HepG2 (cell line): Measurements from ENCODE around the gene PRKACA.

Experiments
- HDAC2 ChIP-seq: sonication (generic); formaldehyde crosslinking; IDR thresholded peaks from 2 replicates; pipeline ENCODE4 v1.4.0; 2020; ENCODE audit warnings: missing genetic modification reagents
- HNRNPH1 ChIP-seq: fragments of 200-400 bp; formaldehyde crosslinking; optimal IDR thresholded peaks from 2 replicates; pipeline ENCODE3; 2017; ENCODE audit warnings: mild to moderate bottlenecking, low read depth, low read length
- NR1H2 ChIP-seq: sonication (generic); formaldehyde crosslinking; IDR thresholded peaks from 2 replicates; pipeline ENCODE4 v1.8.1; 2022; ENCODE audit warnings: low read depth, missing genetic modification reagents, borderline replicate concordance
- NRL ChIP-seq: sonication (generic); formaldehyde crosslinking; IDR thresholded peaks from 2 replicates; pipeline ENCODE4 v1.5.0; 2020; ENCODE audit warnings: missing genetic modification reagents, mild to moderate bottlenecking, moderate library complexity, borderline replicate concordance
- RFX5 ChIP-seq: IDR thresholded peaks from 2 replicates; pipeline ENCODE4 v1.6.1; 2011; ENCODE audit warnings: low read depth, low read length, improper control_type of control experiment
- ZNF121 ChIP-seq: sonication (generic); formaldehyde crosslinking; IDR thresholded peaks from 2 replicates; pipeline ENCODE4 v1.5.0; 2020; ENCODE audit warnings: mild to moderate bottlenecking, missing genetic modification reagents
- TF ChIP-seq, protein P1 (sequence below), 2 experiments: fragments of 450-650 bp in 1 of 2; sonication (generic) in 1 of 2; formaldehyde crosslinking in 1 of 2; IDR thresholded peaks; 2 replicates each; pipeline versions ENCODE4 v1.6.1 to v1.8.0; 2016 to 2022; ENCODE audit warnings: antibody characterized with exemption in 1 of 2, mild to moderate bottlenecking in 1 of 2, missing genetic modification reagents in 1 of 2
- TF ChIP-seq, protein P2 (sequence below): sonication (generic); formaldehyde crosslinking; IDR thresholded peaks from 2 replicates; pipeline ENCODE4 v1.9.0; 2021; ENCODE audit warnings: mild to moderate bottlenecking, missing genetic modification reagents

DNA sequence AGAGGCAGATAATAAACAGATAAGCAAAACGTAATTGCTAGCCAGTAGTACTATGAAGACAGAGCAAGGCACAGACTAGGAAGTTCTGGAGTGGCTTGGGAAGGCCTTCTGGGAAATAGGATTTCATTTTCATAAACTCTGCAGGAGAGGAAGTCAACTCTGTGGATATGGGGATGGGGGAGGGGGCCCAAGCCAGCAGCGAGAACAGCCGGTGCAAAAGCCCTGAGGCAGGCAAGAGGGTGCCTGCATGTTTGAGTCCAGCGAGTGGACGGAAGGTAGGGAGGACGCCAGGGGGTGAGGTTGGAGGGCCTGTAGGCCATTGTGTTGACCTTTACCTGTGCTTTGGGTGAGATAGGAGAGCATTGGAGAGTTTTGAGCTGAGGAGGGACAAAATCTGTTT lies 27.8 kb upstream of the PRKACA start:
- TF ChIP-seq, protein P1, sequence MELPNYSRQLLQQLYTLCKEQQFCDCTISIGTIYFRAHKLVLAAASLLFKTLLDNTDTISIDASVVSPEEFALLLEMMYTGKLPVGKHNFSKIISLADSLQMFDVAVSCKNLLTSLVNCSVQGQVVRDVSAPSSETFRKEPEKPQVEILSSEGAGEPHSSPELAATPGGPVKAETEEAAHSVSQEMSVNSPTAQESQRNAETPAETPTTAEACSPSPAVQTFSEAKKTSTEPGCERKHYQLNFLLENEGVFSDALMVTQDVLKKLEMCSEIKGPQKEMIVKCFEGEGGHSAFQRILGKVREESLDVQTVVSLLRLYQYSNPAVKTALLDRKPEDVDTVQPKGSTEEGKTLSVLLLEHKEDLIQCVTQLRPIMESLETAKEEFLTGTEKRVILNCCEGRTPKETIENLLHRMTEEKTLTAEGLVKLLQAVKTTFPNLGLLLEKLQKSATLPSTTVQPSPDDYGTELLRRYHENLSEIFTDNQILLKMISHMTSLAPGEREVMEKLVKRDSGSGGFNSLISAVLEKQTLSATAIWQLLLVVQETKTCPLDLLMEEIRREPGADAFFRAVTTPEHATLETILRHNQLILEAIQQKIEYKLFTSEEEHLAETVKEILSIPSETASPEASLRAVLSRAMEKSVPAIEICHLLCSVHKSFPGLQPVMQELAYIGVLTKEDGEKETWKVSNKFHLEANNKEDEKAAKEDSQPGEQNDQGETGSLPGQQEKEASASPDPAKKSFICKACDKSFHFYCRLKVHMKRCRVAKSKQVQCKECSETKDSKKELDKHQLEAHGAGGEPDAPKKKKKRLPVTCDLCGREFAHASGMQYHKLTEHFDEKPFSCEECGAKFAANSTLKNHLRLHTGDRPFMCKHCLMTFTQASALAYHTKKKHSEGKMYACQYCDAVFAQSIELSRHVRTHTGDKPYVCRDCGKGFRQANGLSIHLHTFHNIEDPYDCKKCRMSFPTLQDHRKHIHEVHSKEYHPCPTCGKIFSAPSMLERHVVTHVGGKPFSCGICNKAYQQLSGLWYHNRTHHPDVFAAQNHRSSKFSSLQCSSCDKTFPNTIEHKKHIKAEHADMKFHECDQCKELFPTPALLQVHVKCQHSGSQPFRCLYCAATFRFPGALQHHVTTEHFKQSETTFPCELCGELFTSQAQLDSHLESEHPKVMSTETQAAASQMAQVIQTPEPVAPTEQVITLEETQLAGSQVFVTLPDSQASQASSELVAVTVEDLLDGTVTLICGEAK (IDR thresholded peaks at IDR 0.05), result no peak
- TF ChIP-seq, protein P1 (CRISPR knock-in tag; IDR thresholded peaks at IDR 0.05), result no peak
- TF ChIP-seq RFX5 (no peak), ZNF121 (CRISPR knock-in tag) (no peak), NRL (CRISPR knock-in tag) (no peak), NR1H2 (no peak), HNRNPH1 (no peak), HDAC2 (CRISPR knock-in tag) (no peak)
- TF ChIP-seq, protein P2, sequence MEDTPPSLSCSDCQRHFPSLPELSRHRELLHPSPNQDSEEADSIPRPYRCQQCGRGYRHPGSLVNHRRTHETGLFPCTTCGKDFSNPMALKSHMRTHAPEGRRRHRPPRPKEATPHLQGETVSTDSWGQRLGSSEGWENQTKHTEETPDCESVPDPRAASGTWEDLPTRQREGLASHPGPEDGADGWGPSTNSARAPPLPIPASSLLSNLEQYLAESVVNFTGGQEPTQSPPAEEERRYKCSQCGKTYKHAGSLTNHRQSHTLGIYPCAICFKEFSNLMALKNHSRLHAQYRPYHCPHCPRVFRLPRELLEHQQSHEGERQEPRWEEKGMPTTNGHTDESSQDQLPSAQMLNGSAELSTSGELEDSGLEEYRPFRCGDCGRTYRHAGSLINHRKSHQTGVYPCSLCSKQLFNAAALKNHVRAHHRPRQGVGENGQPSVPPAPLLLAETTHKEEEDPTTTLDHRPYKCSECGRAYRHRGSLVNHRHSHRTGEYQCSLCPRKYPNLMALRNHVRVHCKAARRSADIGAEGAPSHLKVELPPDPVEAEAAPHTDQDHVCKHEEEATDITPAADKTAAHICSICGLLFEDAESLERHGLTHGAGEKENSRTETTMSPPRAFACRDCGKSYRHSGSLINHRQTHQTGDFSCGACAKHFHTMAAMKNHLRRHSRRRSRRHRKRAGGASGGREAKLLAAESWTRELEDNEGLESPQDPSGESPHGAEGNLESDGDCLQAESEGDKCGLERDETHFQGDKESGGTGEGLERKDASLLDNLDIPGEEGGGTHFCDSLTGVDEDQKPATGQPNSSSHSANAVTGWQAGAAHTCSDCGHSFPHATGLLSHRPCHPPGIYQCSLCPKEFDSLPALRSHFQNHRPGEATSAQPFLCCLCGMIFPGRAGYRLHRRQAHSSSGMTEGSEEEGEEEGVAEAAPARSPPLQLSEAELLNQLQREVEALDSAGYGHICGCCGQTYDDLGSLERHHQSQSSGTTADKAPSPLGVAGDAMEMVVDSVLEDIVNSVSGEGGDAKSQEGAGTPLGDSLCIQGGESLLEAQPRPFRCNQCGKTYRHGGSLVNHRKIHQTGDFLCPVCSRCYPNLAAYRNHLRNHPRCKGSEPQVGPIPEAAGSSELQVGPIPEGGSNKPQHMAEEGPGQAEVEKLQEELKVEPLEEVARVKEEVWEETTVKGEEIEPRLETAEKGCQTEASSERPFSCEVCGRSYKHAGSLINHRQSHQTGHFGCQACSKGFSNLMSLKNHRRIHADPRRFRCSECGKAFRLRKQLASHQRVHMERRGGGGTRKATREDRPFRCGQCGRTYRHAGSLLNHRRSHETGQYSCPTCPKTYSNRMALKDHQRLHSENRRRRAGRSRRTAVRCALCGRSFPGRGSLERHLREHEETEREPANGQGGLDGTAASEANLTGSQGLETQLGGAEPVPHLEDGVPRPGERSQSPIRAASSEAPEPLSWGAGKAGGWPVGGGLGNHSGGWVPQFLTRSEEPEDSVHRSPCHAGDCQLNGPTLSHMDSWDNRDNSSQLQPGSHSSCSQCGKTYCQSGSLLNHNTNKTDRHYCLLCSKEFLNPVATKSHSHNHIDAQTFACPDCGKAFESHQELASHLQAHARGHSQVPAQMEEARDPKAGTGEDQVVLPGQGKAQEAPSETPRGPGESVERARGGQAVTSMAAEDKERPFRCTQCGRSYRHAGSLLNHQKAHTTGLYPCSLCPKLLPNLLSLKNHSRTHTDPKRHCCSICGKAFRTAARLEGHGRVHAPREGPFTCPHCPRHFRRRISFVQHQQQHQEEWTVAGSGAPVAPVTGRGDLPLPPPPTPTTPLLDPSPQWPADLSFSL (CRISPR knock-in tag), result no peak
